Medulla oblongata (tissue), 1 donor: ENCODE data around the gene SIPA1.

Source experiments
- DNase-seq: peaks from one replicate; pipeline ENCODE4 v3.0.0-alpha.2; 2015; ENCODE audit errors: extremely low spot score

Gene SIPA1

GRCh38 chr11:65637794-65638419 lies at the start of gene SIPA1:
Gene SIPA1, plus strand, starts transcription at chr11:65638101. Its CDS starts 2,821 bp downstream, at chr11:65640922.
- DNase-seq = peak; percentile 85

GRCh38 chr11:65588199-65589054 lies 49.5 kb upstream of the SIPA1 start:
- DNase-seq = peak; percentile 56

- no peak for DNase-seq
These were observed 48.3 kb upstream of the SIPA1 start for GRCh38 chr11:65589444-65590239.

- no peak for DNase-seq
These were observed 47.6 kb upstream of the SIPA1 start for GRCh38 chr11:65590240-65590738.

- no peak for DNase-seq
These were observed 45.7 kb upstream of the SIPA1 start for GRCh38 chr11:65591939-65592857.

- no peak for DNase-seq
These were observed 44.9 kb upstream of the SIPA1 start for GRCh38 chr11:65592858-65593517.

GRCh38 chr11:65593518-65594414 lies 44.1 kb upstream of the SIPA1 start:
- peak; percentile 76 for DNase-seq

GRCh38 chr11:65595131-65595530 lies 42.8 kb upstream of the SIPA1 start:
- no peak for DNase-seq

GRCh38 chr11:65595543-65596281 lies 42.2 kb upstream of the SIPA1 start, which contains the start of gene KCNK7:
Gene KCNK7, minus strand, starts transcription at chr11:65595800. Its CDS starts 28 bp downstream, at chr11:65595772.
- no peak for DNase-seq

- DNase-seq = no peak
These were observed 41.4 kb upstream of the SIPA1 start for GRCh38 chr11:65596520-65596919.

- no peak for DNase-seq
These were observed 39.6 kb upstream of the SIPA1 start for GRCh38 chr11:65598258-65598699.

- DNase-seq = no peak
These were observed 38.5 kb upstream of the SIPA1 start for GRCh38 chr11:65599216-65599954.

GRCh38 chr11:65599955-65600246 lies 38.0 kb upstream of the SIPA1 start:
- DNase-seq = no peak

GRCh38 chr11:65604258-65604657 lies 33.6 kb upstream of the SIPA1 start:
- DNase-seq = no peak

- DNase-seq = peak; percentile 96
These were observed 30.9 kb upstream of the SIPA1 start for GRCh38 chr11:65606876-65607613.

GRCh38 chr11:65607614-65608426 lies 30.1 kb upstream of the SIPA1 start:
- no peak for DNase-seq
